Stimulated activated naive B cell treated with anti-CD40 and anti-IgM and Interleukin-4, amounts not matched to agents 10 μg/mL and 1 μg/mL and 100 μg/mL, for 72 hours (primary cell): ENCODE data around the gene GNAI1.

ENCODE experiments used
- ATAC-seq, 2 donors: fragments of 150-1000 bp; cut with Tn5 transposase; replicated peaks; 2 replicates each; pipeline ENCODE4 v1.10.0; 2021; ENCODE audit warnings: moderate library complexity in 1 of 2
- DNase-seq: peaks from one replicate; pipeline ENCODE4 v3.0.0; 2021
- H3K27ac Mint-ChIP-seq: one replicate; pipeline ENCODE4 v1.8.0; 2022; ENCODE audit warnings: mild to moderate bottlenecking, mixed read lengths
- H3K27me3 Mint-ChIP-seq, 2 donors: one replicate each; pipeline ENCODE4 v1.8.0; 2022; ENCODE audit warnings: mixed read lengths in 2 of 2
- H3K36me3 Mint-ChIP-seq, 2 donors: one replicate each; pipeline ENCODE4 v1.8.0; 2022; ENCODE audit warnings: mixed read lengths in 2 of 2, mild to moderate bottlenecking in 1 of 2
- H3K4me1 Mint-ChIP-seq, 2 donors: one replicate each; pipeline ENCODE4 v1.8.0; 2022; ENCODE audit warnings: mixed read lengths in 2 of 2, mild to moderate bottlenecking in 1 of 2
- H3K4me3 Mint-ChIP-seq, 2 donors: one replicate each; pipeline ENCODE4 v1.8.0; 2022; ENCODE audit warnings: mild to moderate bottlenecking in 2 of 2, mixed read lengths in 2 of 2, moderate library complexity in 1 of 2
- H3K9me3 Mint-ChIP-seq, 2 donors: one replicate each; pipeline ENCODE4 v1.8.0; 2022; ENCODE audit warnings: mixed read lengths in 2 of 2, mild to moderate bottlenecking in 1 of 2

The GNAI1 gene

DNA sequence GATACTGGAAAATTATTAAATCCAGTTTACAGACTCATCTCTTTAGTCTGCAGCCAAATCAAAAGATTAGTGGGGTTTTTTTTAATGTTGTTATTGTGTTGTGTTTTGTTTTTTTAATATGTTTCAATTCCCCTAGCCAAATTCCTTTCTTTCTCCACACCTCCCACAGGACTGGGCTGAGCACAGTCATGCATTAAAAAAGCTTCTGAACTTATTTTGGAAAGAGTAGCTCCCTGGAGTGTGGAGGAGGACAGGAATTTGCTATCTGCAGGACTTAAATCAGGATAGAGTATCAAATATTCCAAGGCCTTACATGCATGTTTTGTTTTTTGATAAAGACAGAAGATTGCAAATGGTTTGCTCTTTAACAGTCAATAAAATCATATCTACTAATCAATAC, 90.7 kb downstream of the GNAI1 start:
- no peaks in the 10 kb centered on the region for H3K4me1 Mint-ChIP-seq
- no peak overlapping the region for H3K27ac Mint-ChIP-seq
- no peak for DNase-seq
- no peak overlapping the region for H3K4me3 Mint-ChIP-seq
- H3K36me3 Mint-ChIP-seq: no peaks in the 10 kb centered on the region
- H3K27me3 Mint-ChIP-seq: no peaks in the 10 kb centered on the region
- H3K9me3 Mint-ChIP-seq: no peaks in the 10 kb centered on the region
- ATAC-seq: no peak

DNA sequence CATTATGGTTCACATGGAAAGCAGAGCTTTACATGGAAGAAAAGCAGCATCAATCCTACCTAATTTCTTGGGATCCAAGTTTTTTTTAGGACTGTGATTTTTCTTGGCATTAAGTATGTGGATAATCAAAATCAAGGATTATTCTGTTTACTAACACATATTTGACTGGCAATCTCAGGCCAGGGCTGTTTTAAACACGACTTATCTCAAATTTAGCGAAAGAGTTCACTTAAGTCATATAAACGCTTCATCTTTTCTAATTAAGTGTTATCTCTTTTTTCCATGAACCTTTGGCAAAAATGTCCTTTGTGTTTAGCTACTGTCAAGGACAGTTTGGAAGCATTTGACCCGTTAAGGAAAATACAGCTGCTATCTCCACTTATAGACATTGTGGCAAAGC, 92.0 kb downstream of the GNAI1 start:
- Mint-ChIP-seq H3K27ac (no peak overlapping the region), H3K4me3 (no peak overlapping the region), H3K4me1 (no peaks in the 10 kb centered on the region), H3K27me3 (no peaks in the 10 kb centered on the region), H3K9me3 (no peaks in the 10 kb centered on the region), H3K36me3 (no peaks in the 10 kb centered on the region)
- DNase-seq (no peak), ATAC-seq (no peak)

DNA sequence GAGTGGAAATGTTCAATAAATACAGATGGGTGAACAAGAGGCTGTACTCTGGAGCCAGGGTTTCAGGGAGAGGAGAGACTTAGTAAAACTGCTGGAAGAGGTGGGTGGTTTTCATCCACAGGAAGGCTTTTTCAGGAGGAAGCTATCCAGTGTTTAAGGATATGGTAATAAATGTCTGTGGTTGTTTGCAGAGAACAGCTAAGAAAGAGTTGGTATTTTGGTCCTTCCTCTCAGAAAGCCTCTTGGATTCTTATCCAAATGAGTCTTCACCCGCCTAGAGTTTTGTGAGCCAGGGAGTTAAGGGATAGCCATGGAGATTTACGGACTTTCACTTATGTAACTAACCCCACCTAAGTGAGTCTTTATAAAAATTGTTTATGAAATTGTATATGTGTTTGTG, 95.7 kb downstream of the GNAI1 start:
- Mint-ChIP-seq H3K4me1 (peaks cover 0 to 9% of the 10 kb centered on the region in 2 donors), H3K27me3 (no peaks in the 10 kb centered on the region), H3K4me3 (no peak overlapping the region), H3K27ac (no peak overlapping the region), H3K9me3 (no peaks in the 10 kb centered on the region), H3K36me3 (no peaks in the 10 kb centered on the region)
- DNase-seq (no peak), ATAC-seq (no peak)

DNA sequence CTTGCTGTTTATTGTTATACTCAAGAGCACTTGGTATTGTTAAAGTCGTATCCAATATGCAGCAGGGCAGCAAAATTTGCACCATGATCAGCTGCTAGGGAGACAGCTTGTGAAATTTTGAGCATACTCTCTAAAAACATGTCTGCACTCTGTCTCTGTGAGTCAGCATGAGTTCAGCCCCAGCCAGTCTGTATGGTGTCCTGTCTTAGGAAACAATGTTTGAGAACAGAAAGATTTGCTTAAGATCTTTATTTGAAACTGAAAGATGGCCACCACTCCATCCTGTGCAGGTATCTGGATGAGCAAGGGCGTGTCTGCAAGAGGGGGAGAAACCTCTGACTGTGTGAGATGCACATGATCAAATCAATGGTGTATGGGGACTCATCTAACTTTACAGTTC, 97.1 kb downstream of the GNAI1 start:
- Mint-ChIP-seq H3K36me3 (no peaks in the 10 kb centered on the region), H3K4me3 (no peak overlapping the region), H3K27me3 (no peaks in the 10 kb centered on the region), H3K4me1 (peaks cover 0 to 9% of the 10 kb centered on the region in 2 donors), H3K9me3 (no peaks in the 10 kb centered on the region), H3K27ac (no peak overlapping the region)
- DNase-seq (no peak), ATAC-seq (no peak)

DNA sequence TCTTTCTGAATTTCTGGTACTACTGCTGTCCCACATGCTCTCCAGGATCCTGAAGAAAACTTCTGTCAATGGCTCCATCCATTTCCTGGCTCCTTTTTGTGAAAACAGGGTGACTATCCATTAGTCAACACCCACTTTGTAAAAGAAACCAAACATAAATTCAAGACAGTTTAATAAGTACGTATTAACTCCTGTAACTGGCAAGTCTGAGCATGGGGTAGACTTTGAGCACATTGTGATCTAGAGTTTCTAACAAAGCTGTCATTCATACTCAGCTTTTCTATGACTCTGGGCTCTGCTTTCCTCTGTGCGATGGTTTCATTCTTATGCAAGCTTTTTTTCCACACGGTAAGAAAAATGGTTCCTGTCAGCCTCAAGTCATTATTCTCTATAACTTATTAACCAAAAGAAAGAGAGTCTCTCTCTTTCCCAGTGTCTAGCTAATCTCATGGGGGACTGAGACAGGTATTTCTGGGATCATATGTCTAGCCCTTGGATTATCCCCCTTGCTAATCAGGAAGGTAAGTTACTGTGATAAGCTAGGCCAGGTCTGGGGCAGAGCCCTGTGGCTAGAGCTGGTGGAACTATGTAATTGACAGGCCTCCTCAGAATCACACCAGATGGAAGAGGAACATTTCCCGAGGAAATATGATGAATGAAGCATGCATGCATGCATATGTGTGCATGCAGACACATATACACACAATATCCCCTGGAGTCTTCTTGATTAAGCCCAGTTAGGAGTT, 98.5 kb downstream of the GNAI1 start:
- Mint-ChIP-seq H3K4me3 (no peak overlapping the region), H3K27ac (no peak overlapping the region), H3K4me1 (peaks cover 0 to 9% of the 10 kb centered on the region in 2 donors), H3K9me3 (no peaks in the 10 kb centered on the region), H3K36me3 (no peaks in the 10 kb centered on the region), H3K27me3 (no peaks in the 10 kb centered on the region)
- ATAC-seq: no peak
- DNase-seq: no peak

DNA sequence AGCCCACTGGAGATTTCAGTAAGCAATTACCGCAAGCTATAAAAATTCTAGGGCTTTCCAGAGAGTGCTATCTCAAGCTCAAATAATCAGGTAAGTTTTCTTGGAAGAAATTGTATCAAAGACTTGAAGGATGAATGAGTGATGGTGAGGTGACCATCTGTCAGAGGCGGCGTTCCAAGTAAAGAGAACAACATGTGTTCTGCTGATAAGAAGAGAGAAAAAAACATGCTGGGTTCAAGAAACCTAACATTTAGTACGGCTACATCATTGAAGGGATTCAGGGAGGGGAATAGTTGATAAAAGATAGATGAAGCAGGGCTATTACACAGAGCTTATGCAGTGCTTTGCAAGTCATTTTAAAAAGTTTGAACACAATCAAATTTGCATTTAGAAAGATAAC, 100.7 kb downstream of the GNAI1 start:
- Mint-ChIP-seq H3K27me3 (no peaks in the 10 kb centered on the region), H3K9me3 (no peaks in the 10 kb centered on the region), H3K4me1 (peaks cover 0 to 9% of the 10 kb centered on the region in 2 donors), H3K27ac (no peak overlapping the region), H3K4me3 (no peak overlapping the region), H3K36me3 (no peaks in the 10 kb centered on the region)
- DNase-seq: no peak
- ATAC-seq: no peak

DNA sequence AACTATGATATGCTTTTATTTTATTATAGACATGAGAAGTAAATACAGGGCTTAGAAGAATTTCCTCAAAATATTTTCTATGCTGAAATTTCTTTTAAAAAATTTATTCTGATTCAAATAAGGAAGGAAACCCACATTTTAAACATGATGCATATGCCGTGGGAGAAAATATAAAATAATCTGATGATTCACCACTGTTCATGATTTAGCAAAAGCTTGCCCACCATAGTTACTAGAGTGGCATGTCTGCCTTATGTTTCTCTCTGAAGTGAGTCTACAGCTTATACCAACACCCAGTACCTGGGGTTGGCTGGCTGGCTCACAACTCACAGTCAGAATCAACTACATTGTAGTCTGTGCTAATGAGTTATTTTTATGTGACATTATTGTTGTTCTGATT, 102.0 kb downstream of the GNAI1 start:
- no peak for ATAC-seq
- H3K4me1 Mint-ChIP-seq: peaks cover 0 to 9% of the 10 kb centered on the region in 2 donors

DNA sequence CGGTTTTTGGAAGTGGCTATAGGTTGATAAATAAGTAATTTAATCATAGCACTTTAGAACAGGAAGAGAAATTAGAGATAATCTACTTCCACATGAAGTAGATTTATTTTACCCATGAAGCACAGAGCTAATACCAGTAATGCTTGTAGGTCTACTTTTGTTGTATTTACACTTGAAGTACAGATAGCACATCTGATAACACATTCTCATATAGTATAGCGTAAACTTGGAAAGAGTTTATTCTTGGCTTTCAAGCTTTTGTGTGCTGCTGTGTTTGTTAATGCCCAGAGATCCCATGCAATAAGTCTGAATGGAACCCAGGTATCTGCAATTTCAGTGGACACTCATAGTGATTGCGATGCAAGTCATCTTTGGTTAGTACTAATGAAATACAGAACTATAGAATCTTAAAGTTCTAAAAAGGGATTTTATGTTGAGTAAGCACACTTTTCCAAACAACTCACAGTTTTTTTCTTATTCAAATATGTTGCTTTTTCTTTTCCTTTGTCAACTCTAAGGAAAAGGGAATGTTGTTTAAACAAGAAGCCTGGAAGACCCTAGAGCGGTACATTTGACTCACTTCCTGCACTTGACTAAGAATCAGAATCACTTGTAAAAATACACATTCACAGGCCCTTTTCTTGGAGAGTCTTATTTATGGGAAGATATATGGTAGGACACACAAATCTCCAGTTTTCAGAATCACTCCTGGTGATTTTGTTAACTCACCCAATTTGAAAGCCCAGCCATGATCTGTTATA, 105.8 kb downstream of the GNAI1 start:
- DNase-seq: no peak
- H3K4me1 Mint-ChIP-seq: no peaks in the 10 kb centered on the region
- H3K9me3 Mint-ChIP-seq: no peaks in the 10 kb centered on the region
- H3K36me3 Mint-ChIP-seq: no peaks in the 10 kb centered on the region
- no peak overlapping the region for H3K4me3 Mint-ChIP-seq
- no peak for ATAC-seq
- no peaks in the 10 kb centered on the region for H3K27me3 Mint-ChIP-seq
- no peak overlapping the region for H3K27ac Mint-ChIP-seq

More for the DNA sequence above, 102.0 kb downstream of the GNAI1 start:
- Mint-ChIP-seq H3K27ac (no peak overlapping the region), H3K9me3 (no peaks in the 10 kb centered on the region), H3K4me3 (no peak overlapping the region), H3K36me3 (no peaks in the 10 kb centered on the region), H3K27me3 (no peaks in the 10 kb centered on the region)
- no peak for DNase-seq

DNA sequence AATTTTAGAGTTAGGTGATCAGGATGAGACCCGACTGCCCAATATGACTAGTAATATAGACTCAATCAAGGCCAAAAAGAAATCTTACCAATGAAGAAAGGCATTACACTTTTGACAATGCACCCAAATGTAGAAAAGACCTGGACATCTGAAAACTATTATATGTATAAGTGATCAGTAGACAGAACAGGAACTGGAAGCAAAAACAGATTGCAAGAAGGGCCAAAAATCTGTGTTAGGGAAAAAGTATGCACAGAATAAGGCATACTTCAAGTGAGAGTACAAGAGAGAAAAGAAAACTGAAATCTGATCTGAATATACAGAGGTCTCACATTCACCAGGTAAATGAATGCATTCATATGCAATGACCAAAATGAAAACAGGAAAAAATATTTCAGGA, 107.0 kb downstream of the GNAI1 start:
- Mint-ChIP-seq H3K27ac (no peak overlapping the region), H3K4me1 (no peaks in the 10 kb centered on the region), H3K36me3 (no peaks in the 10 kb centered on the region), H3K9me3 (peaks cover 0 to 3% of the 10 kb centered on the region in 2 donors), H3K27me3 (no peaks in the 10 kb centered on the region), H3K4me3 (no peak overlapping the region)
- no peak for DNase-seq
- no peak for ATAC-seq

DNA sequence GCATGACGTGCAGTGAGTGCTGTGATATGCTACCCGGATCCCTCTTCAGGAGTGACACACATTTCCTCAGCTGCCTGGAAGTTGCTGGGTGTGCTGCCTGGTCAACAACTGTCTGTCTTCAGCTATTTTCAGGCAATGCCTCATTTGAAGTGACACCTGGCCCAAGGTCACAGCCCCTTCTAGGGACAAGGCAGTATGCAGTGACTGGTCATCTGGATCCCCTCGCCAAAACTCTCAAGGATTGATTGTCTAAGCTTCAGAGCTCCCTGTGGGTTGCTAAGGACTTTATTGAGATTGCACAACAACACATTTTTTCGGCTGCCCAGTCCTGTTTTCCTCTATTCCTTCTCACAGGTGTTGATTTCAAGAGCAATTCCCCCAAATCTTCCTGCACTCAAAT, 108.8 kb downstream of the GNAI1 start:
- Mint-ChIP-seq H3K4me1 (no peaks in the 10 kb centered on the region), H3K9me3 (peaks cover 0 to 3% of the 10 kb centered on the region in 2 donors), H3K36me3 (no peaks in the 10 kb centered on the region), H3K27me3 (no peaks in the 10 kb centered on the region), H3K27ac (no peak overlapping the region), H3K4me3 (no peak overlapping the region)
- ATAC-seq: no peak
- no peak for DNase-seq

DNA sequence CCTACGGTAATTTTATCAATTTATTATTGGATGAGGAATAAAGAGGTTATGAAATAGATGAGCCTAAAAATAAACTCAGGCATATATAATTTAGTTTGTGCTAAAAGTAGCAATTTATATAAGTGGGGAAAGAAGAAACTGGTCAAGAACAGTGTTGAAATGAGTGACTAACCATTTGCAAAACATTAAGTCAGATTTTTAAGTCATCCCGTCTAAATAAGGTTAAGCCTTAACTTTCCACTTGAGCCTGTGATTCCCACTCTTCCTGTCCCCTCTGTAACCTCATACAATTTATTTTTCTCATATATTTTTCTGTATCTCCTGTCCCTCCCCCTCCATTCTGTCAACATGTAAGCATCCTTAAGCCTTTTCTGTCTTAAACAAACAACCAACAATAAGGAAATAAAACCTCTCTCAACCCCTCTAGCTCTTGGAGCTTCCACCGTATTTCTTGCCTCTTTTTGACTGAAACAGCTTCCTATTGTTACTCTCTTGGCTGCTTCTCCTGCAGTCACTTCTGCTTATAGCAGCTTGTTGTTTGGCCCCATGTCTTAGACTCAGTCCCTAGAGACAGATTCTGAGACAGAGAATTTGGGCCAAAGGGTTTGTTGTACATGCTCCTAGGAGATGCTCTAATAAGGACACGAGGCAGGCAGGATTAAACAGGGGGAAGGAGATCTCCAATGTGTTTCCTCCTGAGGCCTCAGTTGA, 109.7 kb downstream of the GNAI1 start:
- DNase-seq: no peak
- peaks cover 0 to 3% of the 10 kb centered on the region in 2 donors for H3K9me3 Mint-ChIP-seq
- no peaks in the 10 kb centered on the region for H3K36me3 Mint-ChIP-seq
- no peaks in the 10 kb centered on the region for H3K27me3 Mint-ChIP-seq
- no peak for ATAC-seq
- no peak overlapping the region for H3K27ac Mint-ChIP-seq
- no peak overlapping the region for H3K4me3 Mint-ChIP-seq
- H3K4me1 Mint-ChIP-seq: no peaks in the 10 kb centered on the region

DNA sequence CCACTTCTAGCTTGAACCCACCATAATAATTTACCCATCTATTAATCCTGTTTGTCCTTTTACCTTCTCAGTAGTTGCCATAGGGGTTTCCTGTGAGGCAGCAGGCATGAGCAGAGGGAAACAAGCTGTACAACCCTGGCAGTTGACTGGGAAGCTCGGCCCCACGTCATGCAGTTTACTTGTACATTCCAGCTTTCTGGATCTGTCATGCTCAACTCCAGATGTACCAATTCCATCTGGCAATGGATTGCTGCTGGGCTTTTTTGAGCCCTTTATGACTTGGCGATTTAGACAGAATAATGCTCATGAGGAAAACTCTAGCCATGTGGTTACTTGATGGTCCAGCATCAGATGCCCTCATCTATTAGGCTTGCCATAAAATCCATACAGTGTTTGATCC, 112.5 kb downstream of the GNAI1 start:
- ATAC-seq (no peak), DNase-seq (no peak)
- H3K27ac Mint-ChIP-seq: no peak overlapping the region
- H3K27me3 Mint-ChIP-seq: no peaks in the 10 kb centered on the region
- H3K4me3 Mint-ChIP-seq: no peak overlapping the region
- no peaks in the 10 kb centered on the region for H3K36me3 Mint-ChIP-seq
- peaks cover 0 to 3% of the 10 kb centered on the region in 2 donors for H3K9me3 Mint-ChIP-seq
- H3K4me1 Mint-ChIP-seq: no peaks in the 10 kb centered on the region

DNA sequence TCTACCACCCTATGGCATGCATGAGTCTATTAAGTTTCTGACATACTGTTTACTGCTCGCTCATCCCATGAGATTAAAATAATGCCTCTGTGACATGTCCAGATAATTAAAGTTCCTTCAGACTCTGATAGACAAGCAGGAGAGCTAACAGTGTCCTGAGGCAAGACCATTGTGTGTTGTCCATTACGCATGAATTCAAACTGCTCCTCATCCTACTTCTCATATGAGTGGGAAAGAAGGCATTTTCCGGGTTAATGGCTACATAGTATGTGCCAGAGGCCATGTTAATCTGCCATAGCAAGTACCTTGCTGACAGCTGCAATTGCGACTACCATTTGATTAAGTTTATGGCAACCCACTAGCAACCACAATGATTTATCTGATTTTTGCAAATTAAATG, 113.3 kb downstream of the GNAI1 start:
- ATAC-seq (no peak), DNase-seq (no peak)
- Mint-ChIP-seq H3K4me3 (no peak overlapping the region), H3K36me3 (no peaks in the 10 kb centered on the region), H3K9me3 (peaks cover 0 to 3% of the 10 kb centered on the region in 2 donors), H3K4me1 (no peaks in the 10 kb centered on the region), H3K27ac (no peak overlapping the region), H3K27me3 (no peaks in the 10 kb centered on the region)

DNA sequence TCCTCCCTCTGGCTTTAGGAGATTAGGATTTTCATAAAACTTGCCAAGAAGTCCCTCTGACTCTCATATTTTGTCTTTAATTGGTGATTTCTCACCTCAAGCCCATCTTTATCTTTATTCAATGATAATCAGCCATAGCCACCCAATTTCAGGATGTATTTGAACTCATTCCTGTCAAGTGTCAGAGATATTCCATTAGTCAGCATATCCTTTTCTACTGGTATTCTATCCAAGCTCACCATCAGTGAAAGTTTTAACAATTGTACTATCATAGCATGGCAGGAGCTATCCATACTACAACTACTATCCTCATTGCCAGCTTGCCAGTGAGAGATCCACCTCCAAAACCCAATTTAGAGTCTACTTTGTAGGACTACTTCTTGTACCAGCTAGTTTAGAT, 114.6 kb downstream of the GNAI1 start:
- peaks cover 0 to 3% of the 10 kb centered on the region in 2 donors for H3K9me3 Mint-ChIP-seq
- H3K4me3 Mint-ChIP-seq: no peak overlapping the region
- DNase-seq (no peak), ATAC-seq (no peak)
- H3K4me1 Mint-ChIP-seq: no peaks in the 10 kb centered on the region
- H3K36me3 Mint-ChIP-seq: no peaks in the 10 kb centered on the region
- no peak overlapping the region for H3K27ac Mint-ChIP-seq
- H3K27me3 Mint-ChIP-seq: no peaks in the 10 kb centered on the region
